Activated CD4-positive, alpha-beta memory T cell treated with anti-CD3 and anti-CD28 coated beads for 36 hours (primary cell): ENCODE results near the gene RPS6KC1. TPM values are rescaled to one million over a fixed set of nuclear protein-coding genes. Genes with fewer than 3 reads are reported as not detected.
"Not testable (repeated sequence)": the region's sequence is repeated elsewhere in the genome, so short reads cannot be mapped to it uniquely, and the experiment has no call there.

Experiments
- CTCF ChIA-PET: fragments of 350-600 bp; sonication (Branson Sonifier 250); formaldehyde crosslinking; loops from one replicate; lab custom pipeline; 2021; ENCODE audit warnings: antibody characterized with exemption, inconsistent platforms; lab: Charles Lee
- POLR2A ChIA-PET: fragments of 350-600 bp; sonication (Branson Sonifier 250); formaldehyde crosslinking; loops from one replicate; lab custom pipeline; 2021; ENCODE audit warnings: antibody characterized with exemption; lab: Charles Lee
- DNase-seq: peaks from one replicate; pipeline ENCODE4 v3.0.0-alpha.2; 2020
- H3K27ac Mint-ChIP-seq: one replicate; pipeline ENCODE4 v1.8.0; 2021; ENCODE audit warnings: mixed read lengths
- H3K27me3 Mint-ChIP-seq: one replicate; pipeline ENCODE4 v1.8.0; 2021; ENCODE audit warnings: mixed read lengths
- H3K36me3 Mint-ChIP-seq: one replicate; pipeline ENCODE4 v1.8.0; 2021; ENCODE audit warnings: mixed read lengths
- H3K4me1 Mint-ChIP-seq: one replicate; pipeline ENCODE4 v1.8.0; 2021; ENCODE audit warnings: low read depth, mixed read lengths
- H3K4me3 Mint-ChIP-seq: one replicate; pipeline ENCODE4 v1.8.0; 2021; ENCODE audit warnings: mild to moderate bottlenecking, mixed read lengths
- H3K9me3 Mint-ChIP-seq: one replicate; pipeline ENCODE4 v1.8.0; 2021; ENCODE audit warnings: mixed read lengths
- intact Hi-C: fragments of 100-400 bp; cut with micrococcal nuclease; formaldehyde crosslinking; loops from one replicate; pipeline ENCODE4 v1.15.1; 2023
- total RNA-seq, 2 experiments: library from RNA; stranded (reverse); gene quantifications; one replicate each; pipeline ENCODE4 v1.2.3, GENCODE V29; 2021

Gene RPS6KC1
- 1 to 10 TPM; 5.9 to 6.7 TPM for total RNA-seq

- CTCF ChIA-PET, result interaction anchor here (0.5 kb wide), 1 partner anchor 49 kb away, joined by 3 read pairs; no protein-coding TSS in a partner anchor
- peaks cover 21% of the 10 kb centered on the region for H3K4me1 Mint-ChIP-seq
- peak within 1 kb of the TSS; percentile 83 for H3K27ac Mint-ChIP-seq
- peaks cover 1% of the 10 kb centered on the region for H3K27me3 Mint-ChIP-seq
- H3K36me3 Mint-ChIP-seq, result peaks cover 6% of the 10 kb centered on the region
- H3K9me3 Mint-ChIP-seq, result no peaks in the 10 kb centered on the region
- H3K4me3 Mint-ChIP-seq, result peak within 1 kb of the TSS; percentile 98
- intact Hi-C loops, result loop anchor here (5.0 kb wide), 1 partner anchor 194 kb away; the partner anchor contains the start of gene FLVCR1
- DNase-seq, result peak; percentile 90
- POLR2A ChIA-PET, result interaction anchor here (0.6 to 1.2 kb wide), 2 partner anchors 32 to 49 kb away, joined by 3 read pairs; no protein-coding TSS in a partner anchor
Observed at GRCh38 chr1:213051127-213051880, at the start of gene RPS6KC1. Gene RPS6KC1, plus strand, starts transcription at chr1:213051241. Its CDS starts 164 bp downstream, at chr1:213051405.

- intact Hi-C loops, result loop anchor here (1.0 to 5.0 kb wide), 4 partner anchors 12 to 1622 kb away; partner anchors contain the start of genes ANGEL2 and FLVCR1
- Mint-ChIP-seq H3K4me3 (no peak overlapping the region), H3K36me3 (peaks cover 34% of the 10 kb centered on the region), H3K27ac (peak overlapping the region; percentile 57), H3K4me1 (peaks cover 13% of the 10 kb centered on the region), H3K9me3 (no peaks in the 10 kb centered on the region), H3K27me3 (no peaks in the 10 kb centered on the region)
- DNase-seq, result peak; percentile 48
- CTCF ChIA-PET, result interaction anchor here (0.6 to 2.5 kb wide), 7 partner anchors 8 to 1619 kb away, joined by 3 to 12 read pairs (median 4); no protein-coding TSS in a partner anchor
- POLR2A ChIA-PET, result interaction anchor here (0.6 to 1.8 kb wide), 8 partner anchors 12 to 436 kb away, joined by 3 to 10 read pairs (median 3); partner anchors contain the start of genes ANGEL2, ATF3, FLVCR1 and RPS6KC1
Observed at GRCh38 chr1:213003256-213003655, 47.8 kb upstream of the RPS6KC1 start.

GRCh38 chr1:213008564-213008963 is 42.5 kb upstream of the RPS6KC1 start:
- no peaks in the 10 kb centered on the region for H3K9me3 Mint-ChIP-seq
- no peak overlapping the region for H3K4me3 Mint-ChIP-seq
- H3K4me1 Mint-ChIP-seq, result peaks cover 32% of the 10 kb centered on the region
- H3K27me3 Mint-ChIP-seq, result no peaks in the 10 kb centered on the region
- intact Hi-C loops, result no loop called here
- ChIA-PET POLR2A (no interaction called here), CTCF (no interaction called here)
- peak overlapping the region; percentile 28 for H3K27ac Mint-ChIP-seq
- no peak for DNase-seq
- H3K36me3 Mint-ChIP-seq, result peaks cover 28% of the 10 kb centered on the region

- Mint-ChIP-seq H3K27me3 (no peaks in the 10 kb centered on the region), H3K9me3 (no peaks in the 10 kb centered on the region), H3K36me3 (peaks cover 10% of the 10 kb centered on the region), H3K4me1 (peaks cover 30% of the 10 kb centered on the region), H3K27ac (peak overlapping the region; percentile 99), H3K4me3 (peak overlapping the region; percentile 98)
- POLR2A ChIA-PET, result interaction anchor here (0.7 to 2.3 kb wide), 4 partner anchors 11 to 537 kb away, joined by 3 to 10 read pairs (median 4); partner anchors contain the start of gene FLVCR1
- CTCF ChIA-PET, result interaction anchor here (1.1 to 1.5 kb wide), 4 partner anchors 11 to 350 kb away, joined by 3 to 5 read pairs (median 5); no protein-coding TSS in a partner anchor
- no peak for DNase-seq
- intact Hi-C loops, result loop anchor here (1.0 to 10.0 kb wide), 5 partner anchors 11 to 980 kb away; partner anchors contain the start of genes DTL, FLVCR1, INTS7 and NSL1
Observed at GRCh38 chr1:213014642-213015041, 36.4 kb upstream of the RPS6KC1 start.

DNA sequence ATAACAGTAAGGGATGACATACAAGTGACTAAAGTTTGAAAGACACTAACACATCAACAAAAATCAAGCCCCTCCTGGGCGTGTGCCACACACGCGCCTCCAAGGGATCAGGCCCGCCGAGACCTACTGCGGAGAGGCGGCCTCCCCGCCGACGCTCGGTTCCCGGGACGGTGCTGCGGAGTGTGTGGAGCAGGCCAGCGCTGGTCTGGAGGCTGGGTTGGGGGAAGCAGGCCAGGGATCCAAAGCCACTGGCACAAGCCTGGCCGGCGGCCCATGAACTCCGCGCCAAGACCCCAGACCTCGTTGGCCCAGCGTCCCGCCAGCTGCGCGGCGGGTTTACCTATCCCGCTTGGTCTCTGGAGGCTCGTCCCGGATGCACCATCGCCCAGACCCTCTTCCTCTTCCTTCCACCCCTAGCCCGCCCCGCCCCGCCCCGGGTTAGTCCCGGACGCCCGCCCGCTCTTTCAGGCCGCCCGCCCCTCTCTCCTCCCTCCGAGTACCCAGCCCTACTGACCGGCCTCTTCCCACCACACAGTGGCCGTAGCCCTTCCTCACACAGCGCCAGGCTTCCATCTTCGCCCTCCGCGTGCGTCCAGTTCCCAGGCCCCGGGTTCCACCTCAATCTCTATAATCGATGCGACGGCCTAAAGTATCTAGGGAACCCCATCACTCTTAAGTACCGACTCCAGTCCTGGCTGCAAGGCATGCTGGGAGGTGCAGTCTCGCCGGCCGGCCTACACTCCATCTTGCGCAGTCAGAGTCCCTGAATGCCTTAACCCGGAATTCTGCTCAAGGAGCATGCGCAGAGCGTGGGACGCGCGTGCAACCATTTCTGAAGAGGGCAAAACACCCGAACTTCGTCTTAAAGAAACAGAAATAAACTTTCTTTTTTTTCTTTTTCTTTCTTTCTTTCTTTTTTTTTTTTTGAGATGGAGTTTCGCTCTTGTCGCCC is 35.7 kb upstream of the RPS6KC1 start, which contains the start of gene ANGEL2:
Gene ANGEL2 (minus strand): TSS at position 769 of the 952 bp plus-strand sequence. CDS start 196 bp downstream, at position 573.
- Mint-ChIP-seq H3K36me3 (peaks cover 10% of the 10 kb centered on the region), H3K9me3 (no peaks in the 10 kb centered on the region), H3K27me3 (no peaks in the 10 kb centered on the region), H3K27ac (peak within 1 kb of the TSS; percentile 99), H3K4me1 (peaks cover 30% of the 10 kb centered on the region), H3K4me3 (peak within 1 kb of the TSS; percentile 98)
- DNase-seq, result peak; percentile 97
- ChIA-PET POLR2A (interaction anchor here (0.7 to 2.3 kb wide), 4 partner anchors 12 to 538 kb away, joined by 3 to 10 read pairs (median 4); partner anchors contain the start of gene FLVCR1), CTCF (interaction anchor here (0.7 to 1.5 kb wide), 4 partner anchors 12 to 760 kb away, joined by 3 to 5 read pairs (median 4); no protein-coding TSS in a partner anchor)
- intact Hi-C loops, result loop anchor here (1.0 to 10.0 kb wide), 5 partner anchors 12 to 981 kb away; partner anchors contain the start of genes DTL, FLVCR1, INTS7 and NSL1

DNA sequence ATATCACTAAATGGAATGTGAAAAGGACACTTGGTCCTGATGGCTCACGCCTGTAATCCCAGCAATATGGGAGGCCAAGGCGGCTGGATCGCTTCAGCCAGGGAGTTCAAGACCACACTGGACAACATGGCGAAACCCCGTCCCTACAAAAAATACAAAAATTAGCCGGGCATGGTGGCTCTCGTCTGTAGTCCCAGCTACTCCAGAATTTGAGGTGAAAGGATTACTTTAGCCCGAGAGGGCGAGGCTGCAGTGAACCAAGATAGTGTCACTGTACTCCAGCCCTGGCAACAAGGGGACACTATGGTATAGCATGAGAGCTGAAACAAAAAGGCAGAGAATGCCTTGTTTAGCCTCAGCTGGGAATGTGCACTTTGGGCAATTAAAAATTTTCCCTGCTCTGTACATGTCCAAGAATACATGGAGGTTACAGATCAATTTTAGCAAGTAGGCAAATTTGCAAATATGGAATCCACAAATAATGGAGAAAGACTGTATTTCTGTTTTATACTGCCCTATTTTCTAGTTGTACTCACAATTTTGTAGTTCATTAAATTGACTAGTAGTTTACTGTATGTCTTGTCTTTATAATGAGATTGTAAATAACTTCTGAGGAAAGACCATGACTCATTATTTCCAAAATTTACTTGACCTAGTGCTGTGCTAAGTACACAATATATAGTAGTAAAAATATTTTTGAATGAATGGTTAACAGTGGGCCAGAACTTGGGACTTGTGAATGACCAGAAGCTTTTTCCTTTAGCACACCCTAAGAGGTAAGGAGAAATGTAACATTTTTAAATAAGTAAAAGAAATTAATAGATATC is 33.4 kb upstream of the RPS6KC1 start:
- Mint-ChIP-seq H3K27me3 (no peaks in the 10 kb centered on the region), H3K9me3 (no peaks in the 10 kb centered on the region), H3K27ac (no peak overlapping the region), H3K4me3 (no peak overlapping the region), H3K36me3 (peaks cover 1% of the 10 kb centered on the region), H3K4me1 (peaks cover 17% of the 10 kb centered on the region)
- POLR2A ChIA-PET, result no interaction called here
- DNase-seq, result no peak
- CTCF ChIA-PET, result no interaction called here
- intact Hi-C loops, result loop anchor here (10.0 kb wide), 1 partner anchor 983 kb away; the partner anchor contains the start of genes DTL and INTS7

- Mint-ChIP-seq H3K27me3 (peaks cover 2% of the 10 kb centered on the region), H3K4me1 (peaks cover 2% of the 10 kb centered on the region), H3K9me3 (no peaks in the 10 kb centered on the region), H3K36me3 (peaks cover 1% of the 10 kb centered on the region), H3K4me3 (no peak overlapping the region), H3K27ac (no peak overlapping the region)
- POLR2A ChIA-PET, result interaction anchor here (0.6 kb wide), 1 partner anchor 52 kb away, joined by 3 read pairs; no protein-coding TSS in a partner anchor
- intact Hi-C loops, result loop anchor here (10.0 kb wide), 1 partner anchor 985 kb away; the partner anchor contains the start of genes DTL and INTS7
- CTCF ChIA-PET, result no interaction called here
- no peak for DNase-seq
Observed at GRCh38 chr1:213019450-213019849, 31.6 kb upstream of the RPS6KC1 start.

GRCh38 chr1:213020016-213020415 is 31.0 kb upstream of the RPS6KC1 start:
- Mint-ChIP-seq H3K36me3 (peaks cover under 1% of the 10 kb centered on the region), H3K9me3 (no peaks in the 10 kb centered on the region), H3K4me3 (no peak overlapping the region), H3K4me1 (no peaks in the 10 kb centered on the region), H3K27me3 (peaks cover 2% of the 10 kb centered on the region), H3K27ac (no peak overlapping the region)
- ChIA-PET CTCF (no interaction called here), POLR2A (no interaction called here)
- intact Hi-C loops, result no loop called here
- no peak for DNase-seq

GRCh38 chr1:213027024-213027423 is 24.0 kb upstream of the RPS6KC1 start:
- H3K36me3 Mint-ChIP-seq, DNase-seq, H3K27ac Mint-ChIP-seq, H3K4me3 Mint-ChIP-seq, H3K4me1 Mint-ChIP-seq, H3K9me3 Mint-ChIP-seq, CTCF ChIA-PET, POLR2A ChIA-PET, intact Hi-C loops: not testable (repeated sequence)
- peaks cover 25% of the 10 kb centered on the region for H3K27me3 Mint-ChIP-seq

DNA sequence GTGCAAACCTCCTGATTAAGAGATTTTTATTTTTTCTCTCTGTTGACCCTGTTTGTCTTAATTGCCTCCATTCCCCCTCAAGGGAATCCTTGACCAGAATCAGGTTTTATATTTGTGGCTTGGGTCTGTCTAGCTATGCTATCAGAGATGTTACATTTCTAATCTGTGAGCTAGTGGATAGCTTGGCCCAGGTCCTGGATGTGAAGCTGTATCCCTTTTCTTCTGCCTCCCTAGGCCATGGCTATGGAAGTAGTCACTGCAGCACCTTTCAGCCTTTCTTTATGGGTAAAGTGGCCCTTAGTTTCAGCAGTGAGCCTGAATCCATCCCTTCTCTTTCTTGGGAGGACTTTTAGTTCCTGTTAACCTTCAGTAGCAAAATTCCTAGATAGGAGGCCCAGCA is 18.4 kb upstream of the RPS6KC1 start:
- Mint-ChIP-seq H3K9me3 (no peaks in the 10 kb centered on the region), H3K4me3 (no peak overlapping the region), H3K27ac (no peak overlapping the region), H3K4me1 (no peaks in the 10 kb centered on the region), H3K27me3 (peaks cover 34% of the 10 kb centered on the region), H3K36me3 (no peaks in the 10 kb centered on the region)
- intact Hi-C loops, result no loop called here
- ChIA-PET CTCF (interaction anchor here (0.6 kb wide), 1 partner anchor 273 kb away, joined by 3 read pairs; no protein-coding TSS in a partner anchor), POLR2A (no interaction called here)
- DNase-seq, result no peak
